DOHH2 (cell line): Measurements from ENCODE around the gene CHD9.
"Not testable (repeated sequence)": the region's sequence is repeated elsewhere in the genome, so short reads cannot be mapped to it uniquely, and the experiment has no call there.

ENCODE experiments used
- H3F3A ChIP-seq: fragments of 200-600 bp; sonication (generic), shearing (Covaris generic); 2 replicates; pipeline ENCODE4 v1.6.0; 2016; ENCODE audit warnings: antibody characterized with exemption, mild to moderate bottlenecking; ENCODE audit not compliant: control insufficient read depth, insufficient read depth
- H3K27ac ChIP-seq: fragments of 200-600 bp; sonication (generic); 2 replicates; pipeline ENCODE4 v1.5.1; 2014; ENCODE audit warnings: low read depth, mild to moderate bottlenecking, low read length, moderate library complexity
- H3K27me3 ChIP-seq: fragments of 200-600 bp; sonication (generic); 2 replicates; pipeline ENCODE4 v1.6.1; 2014; ENCODE audit warnings: mild to moderate bottlenecking, low read length, mixed read lengths; ENCODE audit not compliant: control insufficient read depth
- H3K36me3 ChIP-seq: fragments of 200-600 bp; sonication (generic); 2 replicates; pipeline ENCODE4 v1.6.1; 2014; ENCODE audit warnings: mild to moderate bottlenecking, low read length, moderate library complexity, mixed read lengths; ENCODE audit not compliant: control insufficient read depth
- H3K4me1 ChIP-seq: fragments of 200-600 bp; sonication (generic); 2 replicates; pipeline ENCODE4 v1.6.1; 2014; ENCODE audit warnings: mild to moderate bottlenecking, low read length, mixed read lengths; ENCODE audit not compliant: control insufficient read depth
- H3K4me2 ChIP-seq: fragments of 200-600 bp; sonication (generic); 2 replicates; pipeline ENCODE4 v1.6.0; 2014; ENCODE audit warnings: mild to moderate bottlenecking, low read length, moderate library complexity
- H3K4me3 ChIP-seq: fragments of 200-600 bp; sonication (generic); 2 replicates; pipeline ENCODE4 v1.5.1; 2014; ENCODE audit warnings: mild to moderate bottlenecking, low read length, mixed read lengths
- H3K79me2 ChIP-seq: fragments of 200-600 bp; sonication (generic); 2 replicates; pipeline ENCODE4 v1.6.1; 2014; ENCODE audit warnings: mild to moderate bottlenecking, low read length, mixed read lengths; ENCODE audit not compliant: control insufficient read depth
- H3K9me2 ChIP-seq: fragments of 200-600 bp; sonication (generic); replicated peaks from 2 replicates; pipeline ENCODE4 v1.6.1; 2014; ENCODE audit warnings: mild to moderate bottlenecking, low read length, mixed read lengths; ENCODE audit not compliant: control insufficient read depth
- H3K9me3 ChIP-seq: fragments of 200-600 bp; sonication (generic); 2 replicates; pipeline ENCODE4 v1.6.1; 2014; ENCODE audit warnings: antibody characterized with exemption, low read length, mixed read lengths; ENCODE audit not compliant: control insufficient read depth, insufficient read depth
- H4K20me1 ChIP-seq: fragments of 200-600 bp; sonication (generic); 2 replicates; pipeline ENCODE4 v1.6.0; 2014; ENCODE audit warnings: low read depth, mild to moderate bottlenecking, antibody characterized with exemption, low read length, moderate library complexity; ENCODE audit not compliant: control insufficient read depth, insufficient read depth
- CTCF ChIP-seq: fragments of 200-600 bp; sonication (generic); IDR thresholded peaks from one replicate; pipeline ENCODE4 v1.5.1; 2014; ENCODE audit warnings: antibody characterized with exemption, mild to moderate bottlenecking, low read depth, low read length; ENCODE audit not compliant: poor library complexity, severe bottlenecking
- EZH2phosphoT487 ChIP-seq: fragments of 200-600 bp; sonication (generic); IDR thresholded peaks from 2 replicates; pipeline ENCODE4 v1.6.1; 2017; ENCODE audit warnings: borderline replicate concordance, mild to moderate bottlenecking, antibody characterized with exemption, low read length, moderate library complexity, mixed read lengths

The CHD9 gene

GRCh38 chr16:53071748-53072301 lies 17.0 kb downstream of the CHD9 start:
- H3K79me2 ChIP-seq = peaks cover 87% of the 10 kb centered on the region
- peaks cover 3% of the 10 kb centered on the region; the same call in 1 of the 2 replicates for H3K9me3 ChIP-seq
- peaks cover 4% of the 10 kb centered on the region; the same call in 1 of the 2 replicates for H3F3A ChIP-seq
- no peaks in the 10 kb centered on the region for H3K9me2 ChIP-seq
- peak overlapping the region; percentile 52 for H3K27ac ChIP-seq
- TF ChIP-seq CTCF = no peak
- TF ChIP-seq EZH2phosphoT487 = no peak
- no peaks in the 10 kb centered on the region for H4K20me1 ChIP-seq
- peak overlapping the region; percentile 67 for H3K4me2 ChIP-seq
- peak overlapping the region; percentile 40 for H3K4me3 ChIP-seq
- peaks cover 46% of the 10 kb centered on the region for H3K36me3 ChIP-seq
- peaks cover 45% of the 10 kb centered on the region for H3K4me1 ChIP-seq
- H3K27me3 ChIP-seq = no peaks in the 10 kb centered on the region

GRCh38 chr16:53073022-53073421 lies 18.2 kb downstream of the CHD9 start:
- H3K4me2 ChIP-seq = no peak overlapping the region

GRCh38 chr16:53074296-53074695 lies 19.5 kb downstream of the CHD9 start:
- H3K27me3 ChIP-seq, H3F3A ChIP-seq, H4K20me1 ChIP-seq, H3K4me3 ChIP-seq, H3K4me2 ChIP-seq, H3K27ac ChIP-seq, H3K9me2 ChIP-seq, H3K9me3 ChIP-seq: not testable (repeated sequence)
- peaks cover 80% of the 10 kb centered on the region for H3K79me2 ChIP-seq
- peaks cover 30% of the 10 kb centered on the region for H3K4me1 ChIP-seq
- peaks cover 27% of the 10 kb centered on the region for H3K36me3 ChIP-seq

More at GRCh38 chr16:53073022-53073421, 18.2 kb downstream of the CHD9 start:
- Histone ChIP-seq H3K27ac (no peak overlapping the region), H3K27me3 (no peaks in the 10 kb centered on the region), H3K36me3 (peaks cover 38% of the 10 kb centered on the region), H3K9me2 (no peaks in the 10 kb centered on the region), H3K4me3 (no peak overlapping the region), H3F3A (peaks cover 4% of the 10 kb centered on the region; the same call in 1 of the 2 replicates), H3K79me2 (peaks cover 78% of the 10 kb centered on the region), H4K20me1 (no peaks in the 10 kb centered on the region), H3K9me3 (peaks cover 3% of the 10 kb centered on the region; the same call in 1 of the 2 replicates), H3K4me1 (peaks cover 39% of the 10 kb centered on the region)
- TF ChIP-seq CTCF (no peak), EZH2phosphoT487 (no peak)

- peaks cover 19% of the 10 kb centered on the region for H3K4me1 ChIP-seq
- H4K20me1 ChIP-seq, H3F3A ChIP-seq, H3K27me3 ChIP-seq, H3K27ac ChIP-seq, H3K4me3 ChIP-seq, H3K4me2 ChIP-seq, H3K9me3 ChIP-seq, H3K9me2 ChIP-seq: not testable (repeated sequence)
- H3K36me3 ChIP-seq = peaks cover 21% of the 10 kb centered on the region
- H3K79me2 ChIP-seq = peaks cover 80% of the 10 kb centered on the region
These were observed 20.7 kb downstream of the CHD9 start for GRCh38 chr16:53075461-53075860.
